Smooth muscle cell (in vitro differentiated cells): ENCODE measurements around the gene FNDC11. TPM values are rescaled to one million over a fixed set of nuclear protein-coding genes. Genes with fewer than 3 reads are reported as not detected.

ENCODE experiments used
- DNase-seq: peaks from one replicate; lab custom pipeline; 2025; ENCODE audit not compliant: unreplicated experiment; lab: John Stamatoyannopoulos, UW
- H2AFZ ChIP-seq: fragments of 200-600 bp; sonication (generic); 2 replicates; pipeline ENCODE4 v1.6.0; 2016; ENCODE audit warnings: antibody characterized with exemption, low read depth, mild to moderate bottlenecking
- H3F3A ChIP-seq: fragments of 200-600 bp; sonication (generic); 2 replicates; pipeline ENCODE4 v1.6.0; 2017; ENCODE audit warnings: antibody characterized with exemption, low read depth
- H3K27ac ChIP-seq: fragments of 200-600 bp; sonication (generic); 2 replicates; pipeline ENCODE4 v1.5.1; 2016; ENCODE audit warnings: low read depth, mild to moderate bottlenecking
- H3K27me3 ChIP-seq: fragments of 200-600 bp; sonication (generic); 2 replicates; pipeline ENCODE4 v1.6.1; 2016; ENCODE audit warnings: low read depth, mild to moderate bottlenecking
- H3K36me3 ChIP-seq: fragments of 200-600 bp; sonication (generic); 2 replicates; pipeline ENCODE4 v1.5.1; 2016; ENCODE audit warnings: low read depth
- H3K4me1 ChIP-seq: fragments of 200-600 bp; sonication (generic); 2 replicates; pipeline ENCODE4 v1.5.1; 2016; ENCODE audit warnings: low read depth
- H3K4me2 ChIP-seq: fragments of 200-600 bp; sonication (generic); 2 replicates; pipeline ENCODE4 v1.6.0; 2016; ENCODE audit warnings: mild to moderate bottlenecking
- H3K4me3 ChIP-seq: fragments of 200-600 bp; sonication (generic); 2 replicates; pipeline ENCODE4 v1.5.1; 2016; ENCODE audit warnings: mild to moderate bottlenecking
- H3K79me2 ChIP-seq: fragments of 200-600 bp; sonication (generic); 2 replicates; pipeline ENCODE4 v1.6.0; 2016; ENCODE audit warnings: low read depth, mild to moderate bottlenecking
- H3K9ac ChIP-seq: fragments of 200-600 bp; sonication (generic); 2 replicates; pipeline ENCODE4 v1.6.0; 2016; ENCODE audit warnings: low read depth
- H3K9me3 ChIP-seq: fragments of 200-600 bp; sonication (generic); replicated peaks from 2 replicates; pipeline ENCODE4 v1.5.1; 2016; ENCODE audit warnings: low read depth
- H4K20me1 ChIP-seq: fragments of 200-600 bp; sonication (generic); 2 replicates; pipeline ENCODE4 v1.6.0; 2016; ENCODE audit warnings: low read depth
- whole genome bisulfite sequencing: methylation state at CpG from one replicate; pipeline ENCODE4 v1.1.7; 2016; ENCODE audit warnings: low lambda C conversion rate; 5-methylcytosine and 5-hydroxymethylcytosine counted together
- polyA plus RNA-seq: library from polyadenylated mRNA; unstranded; fragments of >200 nt; fragmentation: Nextera tagmentation; extraction: Ambion mirVana; gene quantifications from 2 replicates; pipeline ENCODE4 v1.2.1, GENCODE V29; 2016
- total RNA-seq: library from RNA; depleted of rRNA; stranded (reverse); fragments of >200 nt; gene quantifications from 2 replicates; pipeline ENCODE4 v1.2.3, GENCODE V29; 2014
- TF ChIP-seq, protein P1 (sequence below): fragments of 200-600 bp; sonication (generic); IDR thresholded peaks from 2 replicates; pipeline ENCODE4 v1.5.1; 2017; ENCODE audit warnings: borderline replicate concordance, mild to moderate bottlenecking, antibody characterized with exemption; ENCODE audit not compliant: insufficient read depth, poor library complexity, severe bottlenecking

FNDC11 gene
- total and polyA plus RNA-seq, 2 experiments from 2014 or later = 0.72 to 3.6 TPM

DNA sequence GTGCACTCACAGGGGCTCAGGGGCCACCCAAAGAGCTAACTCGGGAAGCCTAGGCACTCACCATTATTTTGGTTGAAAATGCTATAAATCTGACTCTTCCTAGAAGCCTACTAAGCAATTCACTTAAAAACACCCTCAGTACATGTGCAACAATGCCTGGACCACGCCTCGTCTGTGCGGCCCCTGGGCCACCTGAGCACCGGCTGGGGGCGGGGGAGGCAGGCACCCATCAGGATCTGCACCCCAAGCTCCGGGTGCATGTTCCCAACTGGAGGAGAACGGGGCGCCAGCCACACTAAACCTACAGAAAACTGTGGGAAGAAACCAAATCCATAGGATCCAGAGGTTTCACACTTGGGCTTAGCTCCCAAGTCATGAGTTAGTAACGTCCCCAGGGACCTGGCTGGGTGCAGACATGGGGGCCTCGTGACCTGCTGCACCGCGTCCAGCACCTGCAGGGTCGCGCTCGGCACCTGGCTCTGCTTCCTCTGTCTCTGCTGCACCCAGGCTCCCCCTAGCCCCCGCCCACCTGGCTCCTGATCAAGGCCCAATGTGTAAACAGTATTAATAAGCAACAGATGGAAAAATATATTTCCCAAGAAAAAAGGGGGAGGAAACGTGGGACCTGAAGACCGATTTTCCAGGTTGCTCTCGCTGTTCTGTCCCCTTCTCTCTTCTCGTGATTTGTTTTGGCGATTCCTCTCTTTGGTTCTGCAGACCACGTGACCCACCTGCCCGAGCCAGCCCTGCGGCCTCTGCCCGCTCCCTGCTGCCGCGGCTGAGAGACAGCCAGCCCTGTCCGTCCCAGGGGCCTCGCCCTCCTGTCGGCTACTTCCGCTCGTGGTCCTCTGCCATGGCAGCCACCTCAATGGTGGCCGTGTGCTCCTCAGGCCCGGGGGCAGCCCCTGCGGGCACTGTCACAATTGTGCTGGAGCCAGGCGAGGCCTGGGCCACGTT is 35.6 kb downstream of the FNDC11 start:
- Histone ChIP-seq H2AFZ (no peak overlapping the region), H3K27ac (no peak overlapping the region), H4K20me1 (no peaks in the 10 kb centered on the region), H3K4me3 (no peak overlapping the region), H3K9me3 (no peaks in the 10 kb centered on the region), H3K9ac (no peak overlapping the region), H3F3A (no peaks in the 10 kb centered on the region), H3K27me3 (no peaks in the 10 kb centered on the region), H3K36me3 (no peaks in the 10 kb centered on the region), H3K4me2 (no peak overlapping the region), H3K79me2 (no peaks in the 10 kb centered on the region), H3K4me1 (no peaks in the 10 kb centered on the region)
- no peak for DNase-seq
- 96% methylated on average over 38 of the region's 38 CpGs for WGBS
- TF ChIP-seq, protein P1, sequence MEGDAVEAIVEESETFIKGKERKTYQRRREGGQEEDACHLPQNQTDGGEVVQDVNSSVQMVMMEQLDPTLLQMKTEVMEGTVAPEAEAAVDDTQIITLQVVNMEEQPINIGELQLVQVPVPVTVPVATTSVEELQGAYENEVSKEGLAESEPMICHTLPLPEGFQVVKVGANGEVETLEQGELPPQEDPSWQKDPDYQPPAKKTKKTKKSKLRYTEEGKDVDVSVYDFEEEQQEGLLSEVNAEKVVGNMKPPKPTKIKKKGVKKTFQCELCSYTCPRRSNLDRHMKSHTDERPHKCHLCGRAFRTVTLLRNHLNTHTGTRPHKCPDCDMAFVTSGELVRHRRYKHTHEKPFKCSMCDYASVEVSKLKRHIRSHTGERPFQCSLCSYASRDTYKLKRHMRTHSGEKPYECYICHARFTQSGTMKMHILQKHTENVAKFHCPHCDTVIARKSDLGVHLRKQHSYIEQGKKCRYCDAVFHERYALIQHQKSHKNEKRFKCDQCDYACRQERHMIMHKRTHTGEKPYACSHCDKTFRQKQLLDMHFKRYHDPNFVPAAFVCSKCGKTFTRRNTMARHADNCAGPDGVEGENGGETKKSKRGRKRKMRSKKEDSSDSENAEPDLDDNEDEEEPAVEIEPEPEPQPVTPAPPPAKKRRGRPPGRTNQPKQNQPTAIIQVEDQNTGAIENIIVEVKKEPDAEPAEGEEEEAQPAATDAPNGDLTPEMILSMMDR = no peak

DNA sequence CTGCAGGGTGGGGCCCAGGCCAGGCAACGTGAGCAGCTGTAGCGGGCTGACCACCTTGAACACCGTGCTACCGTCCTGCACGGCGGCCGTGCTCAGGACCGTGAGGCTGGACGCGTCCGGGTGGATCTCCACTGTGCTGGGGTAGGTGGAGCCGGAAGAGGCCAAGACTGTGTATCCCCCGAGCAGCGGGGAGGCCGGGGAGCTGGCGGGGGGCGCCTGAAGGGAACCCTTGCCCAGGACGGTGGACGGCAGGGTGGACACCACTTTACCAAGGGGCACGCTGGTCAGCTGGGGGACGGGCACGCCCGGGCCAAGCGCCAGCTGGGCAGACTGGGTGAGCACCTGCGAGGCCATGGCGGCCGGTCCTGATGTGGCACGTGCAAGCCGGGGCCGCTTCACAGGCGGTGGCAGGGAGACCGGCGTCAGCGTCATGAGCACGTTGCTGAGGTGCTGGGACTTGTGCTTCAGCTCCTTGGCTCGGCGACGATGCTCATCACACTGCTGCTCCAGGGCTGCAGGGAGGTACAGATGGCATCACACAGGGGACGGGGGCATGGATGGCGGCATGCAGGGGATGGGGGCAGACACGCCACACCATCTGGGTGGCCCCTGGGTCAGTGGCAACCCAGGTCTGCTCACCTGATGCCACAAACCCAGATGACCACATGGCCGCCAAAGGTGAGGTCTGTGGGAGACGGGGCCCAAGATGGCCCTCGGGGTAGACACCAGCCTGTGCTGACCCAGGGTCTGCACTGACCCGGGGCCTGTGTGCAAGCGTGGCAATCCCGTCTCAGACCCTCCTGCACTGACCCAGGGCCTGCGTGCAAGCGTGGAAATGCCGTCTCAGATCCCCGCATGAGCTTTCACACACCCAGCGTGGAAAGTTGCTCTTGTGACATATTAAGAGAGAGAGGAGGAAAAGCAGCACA is 36.5 kb downstream of the FNDC11 start:
- no peaks in the 10 kb centered on the region for H4K20me1 ChIP-seq
- no peaks in the 10 kb centered on the region for H3K36me3 ChIP-seq
- H3K4me2 ChIP-seq = no peak overlapping the region
- H3K9me3 ChIP-seq = no peaks in the 10 kb centered on the region
- no peak overlapping the region for H2AFZ ChIP-seq
- no peak for DNase-seq
- TF ChIP-seq, protein P1 = no peak
- no peaks in the 10 kb centered on the region for H3K4me1 ChIP-seq
- H3K27ac ChIP-seq = no peak overlapping the region
- WGBS = 93% methylated on average over 34 of the region's 52 CpGs
- no peaks in the 10 kb centered on the region for H3F3A ChIP-seq
- H3K4me3 ChIP-seq = no peak overlapping the region
- H3K9ac ChIP-seq = no peak overlapping the region
- no peaks in the 10 kb centered on the region for H3K79me2 ChIP-seq
- no peaks in the 10 kb centered on the region for H3K27me3 ChIP-seq

DNA sequence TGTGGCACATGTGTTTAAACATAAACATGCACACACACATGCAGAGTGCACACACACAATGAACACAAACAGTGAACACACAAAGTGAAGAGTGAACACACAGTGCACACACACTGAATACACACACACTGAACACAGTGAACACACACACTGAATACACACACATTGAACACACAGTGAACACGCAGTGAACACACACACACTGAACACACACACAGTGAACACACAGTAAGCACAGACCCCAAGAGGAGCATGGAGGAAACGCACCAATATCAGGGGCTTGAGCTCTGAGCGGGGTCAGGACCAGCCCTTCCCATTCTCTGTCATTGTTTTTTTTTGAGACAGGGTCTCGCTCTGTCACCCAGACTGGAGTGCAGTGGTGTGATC is 37.2 kb downstream of the FNDC11 start:
- Histone ChIP-seq H3K79me2 (no peaks in the 10 kb centered on the region), H3K9ac (no peak overlapping the region), H3K4me2 (no peak overlapping the region), H2AFZ (no peak overlapping the region), H3K4me1 (no peaks in the 10 kb centered on the region), H3K36me3 (no peaks in the 10 kb centered on the region), H3K9me3 (no peaks in the 10 kb centered on the region), H3F3A (no peaks in the 10 kb centered on the region), H3K27ac (no peak overlapping the region), H4K20me1 (no peaks in the 10 kb centered on the region), H3K27me3 (no peaks in the 10 kb centered on the region), H3K4me3 (no peak overlapping the region)
- TF ChIP-seq, protein P1 = no peak
- WGBS = 93% methylated on average over 4 of the region's 4 CpGs
- DNase-seq = no peak
